ENCODE data around the gene PLEKHJ1. TPM values are rescaled to one million over a fixed set of nuclear protein-coding genes. Genes with fewer than 3 reads are reported as not detected.

Gene PLEKHJ1
- total and polyA plus RNA-seq, 2 of the 13 experiments (the other 11 are each of a cell fraction or from before 2014, with no cell fraction given), result 70.5 to 130 TPM

DNA sequence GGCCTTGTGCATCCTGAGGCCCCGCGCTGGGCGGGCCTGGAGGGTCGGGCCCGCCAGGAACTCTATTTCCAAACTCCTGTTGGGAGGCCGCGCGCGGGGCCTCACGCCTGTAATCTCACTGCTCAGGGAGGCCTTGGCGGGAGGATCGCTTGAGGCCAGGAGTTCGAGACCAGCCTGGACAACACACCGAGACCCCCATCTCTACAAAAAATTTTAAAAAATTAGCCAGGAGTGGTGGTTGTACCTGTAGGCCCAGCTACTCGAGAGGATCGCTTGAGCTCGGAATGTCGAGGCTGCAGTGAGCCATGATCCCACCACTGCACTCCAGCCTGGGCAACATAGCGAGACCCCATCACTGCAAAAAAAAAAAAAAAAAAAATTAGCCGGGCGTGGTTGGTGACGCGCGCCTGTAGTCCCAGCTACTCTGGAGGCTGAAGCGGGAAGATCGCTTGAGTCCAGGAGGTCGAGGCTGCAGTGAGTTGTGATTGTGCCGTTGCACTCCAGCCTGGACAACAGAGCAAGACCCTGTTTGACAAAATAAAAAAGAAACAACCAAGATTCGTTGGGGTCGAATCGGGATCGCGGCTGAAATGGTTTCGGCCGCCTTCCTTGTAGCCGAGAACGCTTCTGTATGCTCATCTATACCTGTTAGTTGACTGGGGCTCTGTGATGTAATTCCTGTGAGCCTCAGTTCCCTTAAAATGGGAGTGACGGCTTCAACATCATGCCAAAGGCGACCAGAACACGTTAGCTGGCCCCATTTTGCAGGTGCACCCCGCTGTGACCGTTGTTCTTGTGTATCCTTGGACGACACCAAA lies 1.1 kb upstream of the PLEKHJ1 start (continued):
- TF ChIP-seq ZEB1 (IDR thresholded peaks at IDR 0.05; ENCODE audit: insufficient replicate concordance, low read depth) (no peak), HES4 (CRISPR knock-in tag; IDR thresholded peaks at IDR 0.05; ENCODE audit: borderline replicate concordance) (no peak), ZNF17 (CRISPR knock-in tag; IDR thresholded peaks at IDR 0.05) (0 out of 2 replicates have a peak, but pooled peaks have one; percentile 8), DNMT3B (CRISPR knock-in tag; conservative IDR thresholded peaks at IDR 0.05) (no peak; the same call in 1 of the 2 replicates), FOXC1 (CRISPR knock-in tag; IDR thresholded peaks at IDR 0.05; ENCODE audit: borderline replicate concordance) (no peak), ZNF615 (CRISPR knock-in tag; IDR thresholded peaks at IDR 0.05; ENCODE audit: borderline replicate concordance) (no peak), MYNN (CRISPR knock-in tag; IDR thresholded peaks at IDR 0.05; ENCODE audit: low read depth) (no peak), MTF2 (CRISPR knock-in tag; IDR thresholded peaks at IDR 0.05; ENCODE audit: borderline replicate concordance) (no peak), MIXL1 (CRISPR knock-in tag; IDR thresholded peaks at IDR 0.05) (no peak; the same call in 1 of the 2 replicates), ISX (CRISPR knock-in tag; conservative IDR thresholded peaks at IDR 0.05) (no peak), KDM5A (IDR thresholded peaks at IDR 0.05; ENCODE audit: borderline replicate concordance, low read length) (no peak), ZNF292 (CRISPR knock-in tag; IDR thresholded peaks at IDR 0.05; ENCODE audit: borderline replicate concordance, low read depth) (no peak), EED (CRISPR knock-in tag; IDR thresholded peaks at IDR 0.05) (0 out of 2 replicates have a peak, but pooled peaks have one; percentile 50), ZNF430 (CRISPR knock-in tag; IDR thresholded peaks at IDR 0.05) (no peak), ZNF468 (CRISPR knock-in tag; IDR thresholded peaks at IDR 0.05) (no peak), ZNF484 (CRISPR knock-in tag; IDR thresholded peaks at IDR 0.05; ENCODE audit: borderline replicate concordance, low read depth) (no peak)
- TF ChIP-seq, protein P1, sequence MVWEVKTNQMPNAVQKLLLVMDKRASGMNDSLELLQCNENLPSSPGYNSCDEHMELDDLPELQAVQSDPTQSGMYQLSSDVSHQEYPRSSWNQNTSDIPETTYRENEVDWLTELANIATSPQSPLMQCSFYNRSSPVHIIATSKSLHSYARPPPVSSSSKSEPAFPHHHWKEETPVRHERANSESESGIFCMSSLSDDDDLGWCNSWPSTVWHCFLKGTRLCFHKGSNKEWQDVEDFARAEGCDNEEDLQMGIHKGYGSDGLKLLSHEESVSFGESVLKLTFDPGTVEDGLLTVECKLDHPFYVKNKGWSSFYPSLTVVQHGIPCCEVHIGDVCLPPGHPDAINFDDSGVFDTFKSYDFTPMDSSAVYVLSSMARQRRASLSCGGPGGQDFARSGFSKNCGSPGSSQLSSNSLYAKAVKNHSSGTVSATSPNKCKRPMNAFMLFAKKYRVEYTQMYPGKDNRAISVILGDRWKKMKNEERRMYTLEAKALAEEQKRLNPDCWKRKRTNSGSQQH (CRISPR knock-in tag; IDR thresholded peaks at IDR 0.05; ENCODE audit: low read depth), result no peak
- TF ChIP-seq, protein P2, sequence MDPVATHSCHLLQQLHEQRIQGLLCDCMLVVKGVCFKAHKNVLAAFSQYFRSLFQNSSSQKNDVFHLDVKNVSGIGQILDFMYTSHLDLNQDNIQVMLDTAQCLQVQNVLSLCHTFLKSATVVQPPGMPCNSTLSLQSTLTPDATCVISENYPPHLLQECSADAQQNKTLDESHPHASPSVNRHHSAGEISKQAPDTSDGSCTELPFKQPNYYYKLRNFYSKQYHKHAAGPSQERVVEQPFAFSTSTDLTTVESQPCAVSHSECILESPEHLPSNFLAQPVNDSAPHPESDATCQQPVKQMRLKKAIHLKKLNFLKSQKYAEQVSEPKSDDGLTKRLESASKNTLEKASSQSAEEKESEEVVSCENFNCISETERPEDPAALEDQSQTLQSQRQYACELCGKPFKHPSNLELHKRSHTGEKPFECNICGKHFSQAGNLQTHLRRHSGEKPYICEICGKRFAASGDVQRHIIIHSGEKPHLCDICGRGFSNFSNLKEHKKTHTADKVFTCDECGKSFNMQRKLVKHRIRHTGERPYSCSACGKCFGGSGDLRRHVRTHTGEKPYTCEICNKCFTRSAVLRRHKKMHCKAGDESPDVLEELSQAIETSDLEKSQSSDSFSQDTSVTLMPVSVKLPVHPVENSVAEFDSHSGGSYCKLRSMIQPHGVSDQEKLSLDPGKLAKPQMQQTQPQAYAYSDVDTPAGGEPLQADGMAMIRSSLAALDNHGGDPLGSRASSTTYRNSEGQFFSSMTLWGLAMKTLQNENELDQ (CRISPR knock-in tag; IDR thresholded peaks at IDR 0.05; ENCODE audit: borderline replicate concordance), result no peak
- TF ChIP-seq, protein P3, sequence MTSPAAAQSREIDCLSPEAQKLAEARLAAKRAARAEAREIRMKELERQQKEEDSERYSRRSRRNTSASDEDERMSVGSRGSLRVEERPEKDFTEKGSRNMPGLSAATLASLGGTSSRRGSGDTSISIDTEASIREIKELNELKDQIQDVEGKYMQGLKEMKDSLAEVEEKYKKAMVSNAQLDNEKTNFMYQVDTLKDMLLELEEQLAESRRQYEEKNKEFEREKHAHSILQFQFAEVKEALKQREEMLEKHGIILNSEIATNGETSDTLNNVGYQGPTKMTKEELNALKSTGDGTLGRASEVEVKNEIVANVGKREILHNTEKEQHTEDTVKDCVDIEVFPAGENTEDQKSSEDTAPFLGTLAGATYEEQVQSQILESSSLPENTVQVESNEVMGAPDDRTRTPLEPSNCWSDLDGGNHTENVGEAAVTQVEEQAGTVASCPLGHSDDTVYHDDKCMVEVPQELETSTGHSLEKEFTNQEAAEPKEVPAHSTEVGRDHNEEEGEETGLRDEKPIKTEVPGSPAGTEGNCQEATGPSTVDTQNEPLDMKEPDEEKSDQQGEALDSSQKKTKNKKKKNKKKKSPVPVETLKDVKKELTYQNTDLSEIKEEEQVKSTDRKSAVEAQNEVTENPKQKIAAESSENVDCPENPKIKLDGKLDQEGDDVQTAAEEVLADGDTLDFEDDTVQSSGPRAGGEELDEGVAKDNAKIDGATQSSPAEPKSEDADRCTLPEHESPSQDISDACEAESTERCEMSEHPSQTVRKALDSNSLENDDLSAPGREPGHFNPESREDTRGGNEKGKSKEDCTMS (CRISPR knock-in tag; conservative IDR thresholded peaks at IDR 0.05), result no peak
- TF ChIP-seq, protein P4, sequence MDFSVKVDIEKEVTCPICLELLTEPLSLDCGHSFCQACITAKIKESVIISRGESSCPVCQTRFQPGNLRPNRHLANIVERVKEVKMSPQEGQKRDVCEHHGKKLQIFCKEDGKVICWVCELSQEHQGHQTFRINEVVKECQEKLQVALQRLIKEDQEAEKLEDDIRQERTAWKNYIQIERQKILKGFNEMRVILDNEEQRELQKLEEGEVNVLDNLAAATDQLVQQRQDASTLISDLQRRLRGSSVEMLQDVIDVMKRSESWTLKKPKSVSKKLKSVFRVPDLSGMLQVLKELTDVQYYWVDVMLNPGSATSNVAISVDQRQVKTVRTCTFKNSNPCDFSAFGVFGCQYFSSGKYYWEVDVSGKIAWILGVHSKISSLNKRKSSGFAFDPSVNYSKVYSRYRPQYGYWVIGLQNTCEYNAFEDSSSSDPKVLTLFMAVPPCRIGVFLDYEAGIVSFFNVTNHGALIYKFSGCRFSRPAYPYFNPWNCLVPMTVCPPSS (IDR thresholded peaks at IDR 0.05), result no peak
